ENCODE data around the gene PARD3. TPM values are rescaled to one million over a fixed set of nuclear protein-coding genes. Genes with fewer than 3 reads are reported as not detected.

The PARD3 gene
- total RNA-seq, 6 experiments from 2014 or later, result 19.1 to 27.8 (median 22.0) TPM

DNA sequence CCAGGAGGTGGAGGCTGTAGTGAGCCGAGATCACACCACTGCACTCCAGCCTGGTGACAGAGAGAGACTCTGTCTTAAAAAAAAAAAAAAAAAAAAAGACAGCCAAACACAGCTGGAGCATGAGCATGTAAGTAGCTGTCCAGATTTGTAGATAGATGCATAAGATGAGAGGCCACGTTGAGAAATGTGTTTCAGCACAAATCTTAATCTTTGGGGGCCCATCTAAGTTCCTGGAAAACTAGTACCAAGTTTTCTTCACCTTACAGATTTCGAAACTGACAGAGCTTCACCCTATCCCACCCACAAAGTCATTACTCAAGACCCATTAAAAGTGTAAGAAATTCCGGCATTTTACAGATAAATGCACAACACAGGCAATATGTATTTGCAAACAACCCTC, 208.2 kb downstream of the PARD3 start:
- Histone ChIP-seq H3K36me3 (no peaks in the 10 kb centered on the region), H3K4me1 (no peaks in the 10 kb centered on the region), H3K27ac (no peak overlapping the region), H3K4me3 (no peak overlapping the region), H3K9me3 (no peaks in the 10 kb centered on the region), H3K27me3 (no peaks in the 10 kb centered on the region)
- TF ChIP-seq POLR2A (IDR thresholded peaks at IDR 0.05), result no peak
- TF ChIP-seq, protein P1, sequence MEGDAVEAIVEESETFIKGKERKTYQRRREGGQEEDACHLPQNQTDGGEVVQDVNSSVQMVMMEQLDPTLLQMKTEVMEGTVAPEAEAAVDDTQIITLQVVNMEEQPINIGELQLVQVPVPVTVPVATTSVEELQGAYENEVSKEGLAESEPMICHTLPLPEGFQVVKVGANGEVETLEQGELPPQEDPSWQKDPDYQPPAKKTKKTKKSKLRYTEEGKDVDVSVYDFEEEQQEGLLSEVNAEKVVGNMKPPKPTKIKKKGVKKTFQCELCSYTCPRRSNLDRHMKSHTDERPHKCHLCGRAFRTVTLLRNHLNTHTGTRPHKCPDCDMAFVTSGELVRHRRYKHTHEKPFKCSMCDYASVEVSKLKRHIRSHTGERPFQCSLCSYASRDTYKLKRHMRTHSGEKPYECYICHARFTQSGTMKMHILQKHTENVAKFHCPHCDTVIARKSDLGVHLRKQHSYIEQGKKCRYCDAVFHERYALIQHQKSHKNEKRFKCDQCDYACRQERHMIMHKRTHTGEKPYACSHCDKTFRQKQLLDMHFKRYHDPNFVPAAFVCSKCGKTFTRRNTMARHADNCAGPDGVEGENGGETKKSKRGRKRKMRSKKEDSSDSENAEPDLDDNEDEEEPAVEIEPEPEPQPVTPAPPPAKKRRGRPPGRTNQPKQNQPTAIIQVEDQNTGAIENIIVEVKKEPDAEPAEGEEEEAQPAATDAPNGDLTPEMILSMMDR (IDR thresholded peaks at IDR 0.05), result no peak
- DNase-seq (no peak), ATAC-seq (no peak)
- 58% methylated on average over 4 of the region's 4 CpGs for WGBS (ENCODE audit: insufficient coverage, low coverage, low lambda C conversion rate, missing lambda C conversion rate)
- intact Hi-C loops (cut with DNase I), result no loop called here

DNA sequence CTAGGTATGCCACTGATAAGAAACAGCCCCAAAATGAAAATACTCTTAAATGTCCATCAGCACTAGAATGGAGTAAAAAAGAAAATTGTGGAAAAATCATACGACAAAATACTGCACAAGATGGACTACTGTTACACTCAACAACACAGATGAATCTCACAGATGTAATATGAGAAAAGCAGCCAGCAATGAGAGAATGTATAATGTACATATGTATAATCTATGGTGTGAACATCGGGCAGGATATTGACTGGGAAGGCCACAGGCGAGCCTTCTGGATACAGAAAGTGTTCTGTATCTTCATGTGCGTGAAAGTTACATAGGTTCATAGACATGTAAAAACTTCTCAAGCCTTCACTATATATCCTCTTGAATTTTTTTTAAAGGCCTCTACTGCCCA, 212.6 kb downstream of the PARD3 start:
- Histone ChIP-seq H3K36me3 (no peaks in the 10 kb centered on the region), H3K4me3 (no peak overlapping the region), H3K9me3 (no peaks in the 10 kb centered on the region), H3K27ac (no peak overlapping the region), H3K27me3 (no peaks in the 10 kb centered on the region), H3K4me1 (no peaks in the 10 kb centered on the region)
- intact Hi-C loops (cut with DNase I), result no loop called here
- TF ChIP-seq POLR2A (IDR thresholded peaks at IDR 0.05), result no peak
- TF ChIP-seq, protein P1 (IDR thresholded peaks at IDR 0.05), result no peak
- DNase-seq (no peak), ATAC-seq (no peak)
- 100% methylated on average over 3 of the region's 4 CpGs for WGBS (ENCODE audit: insufficient coverage, low coverage, low lambda C conversion rate, missing lambda C conversion rate)

DNA sequence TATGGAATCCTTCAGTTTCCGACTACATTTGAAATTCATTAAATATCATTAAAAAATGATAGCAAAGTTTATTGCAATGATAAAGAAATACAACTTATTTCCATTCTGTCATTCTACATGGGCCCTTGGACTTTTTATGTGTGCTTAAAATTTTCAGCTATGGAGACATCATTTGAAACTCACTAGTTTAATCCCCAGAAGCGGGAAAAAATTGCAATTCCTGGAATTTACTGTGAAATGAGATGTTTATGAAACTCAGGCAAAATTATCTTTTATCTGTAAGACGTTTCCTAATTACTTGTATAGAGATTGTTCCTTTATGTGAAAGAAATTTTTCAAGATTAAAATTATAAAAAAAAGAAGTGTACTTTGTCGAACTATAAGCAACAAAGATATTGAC, 213.4 kb downstream of the PARD3 start:
- Histone ChIP-seq H3K4me3 (no peak overlapping the region), H3K27ac (no peak overlapping the region), H3K27me3 (no peaks in the 10 kb centered on the region), H3K9me3 (no peaks in the 10 kb centered on the region), H3K36me3 (no peaks in the 10 kb centered on the region), H3K4me1 (no peaks in the 10 kb centered on the region)
- TF ChIP-seq POLR2A (IDR thresholded peaks at IDR 0.05), result no peak
- TF ChIP-seq, protein P1 (IDR thresholded peaks at IDR 0.05), result no peak
- 44% methylated on average over 4 of the region's 4 CpGs for WGBS (ENCODE audit: insufficient coverage, low coverage, low lambda C conversion rate, missing lambda C conversion rate)
- intact Hi-C loops (cut with DNase I), result no loop called here
- DNase-seq (no peak), ATAC-seq (no peak)

DNA sequence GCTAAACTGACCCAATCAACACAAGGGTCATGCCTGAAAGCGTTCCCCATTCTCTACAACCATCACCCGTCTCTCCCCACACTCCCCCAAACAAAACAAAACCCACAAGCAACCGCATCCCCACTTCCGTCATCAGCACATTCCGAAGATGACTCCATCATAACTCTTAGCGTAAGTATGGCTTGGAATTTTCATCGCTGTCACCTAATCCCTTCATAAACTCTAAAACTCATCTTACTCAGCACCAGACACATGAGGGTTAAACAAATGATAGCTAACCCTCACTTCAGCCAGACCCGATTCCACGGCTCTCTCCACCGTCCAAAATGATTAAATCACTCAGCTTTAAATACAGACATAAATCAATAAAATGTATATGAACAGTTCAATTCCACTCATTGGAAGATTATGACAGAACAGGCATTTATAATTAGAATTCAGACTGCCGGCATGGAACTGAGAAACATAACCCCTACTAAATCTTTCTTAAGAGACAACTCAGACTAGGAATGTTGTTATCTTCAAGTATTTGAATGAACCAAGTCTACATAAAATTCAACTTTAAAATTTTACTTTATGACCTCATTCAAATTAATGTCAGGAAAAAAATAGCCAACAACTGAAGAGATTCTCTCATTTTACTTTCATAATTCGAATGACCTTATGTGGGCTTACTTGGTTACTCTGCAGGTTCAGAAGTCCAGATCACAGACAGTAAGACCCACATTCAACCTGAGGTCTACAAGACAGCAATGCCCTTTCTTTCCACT, 215.9 kb downstream of the PARD3 start:
- Histone ChIP-seq H3K4me3 (no peak overlapping the region), H3K36me3 (no peaks in the 10 kb centered on the region), H3K27ac (no peak overlapping the region), H3K27me3 (no peaks in the 10 kb centered on the region), H3K4me1 (no peaks in the 10 kb centered on the region), H3K9me3 (no peaks in the 10 kb centered on the region)
- intact Hi-C loops (cut with DNase I), result no loop called here
- no peak for TF ChIP-seq POLR2A (IDR thresholded peaks at IDR 0.05)
- TF ChIP-seq, protein P1 (IDR thresholded peaks at IDR 0.05), result no peak
- no peak for DNase-seq
- no peak for ATAC-seq
- 88% methylated on average over 12 of the region's 12 CpGs for WGBS (ENCODE audit: insufficient coverage, low coverage, low lambda C conversion rate, missing lambda C conversion rate)
